ENCODE data around the gene METTL22.

The METTL22 gene

GRCh38 chr16:8621572-8622314 is at the start of gene METTL22:
Gene METTL22 (plus strand): TSS chr16:8621698. CDS start chr16:8625666, 3,968 bp downstream.
- DNase-seq: peak; percentile 13

GRCh38 chr16:8572063-8572918 is 49.2 kb upstream of the METTL22 start:
- DNase-seq: no peak

- DNase-seq: no peak
Observed at GRCh38 chr16:8572919-8573724, 48.4 kb upstream of the METTL22 start.

GRCh38 chr16:8575399-8575798 is 46.1 kb upstream of the METTL22 start:
- DNase-seq: no peak

GRCh38 chr16:8576141-8577004 is 45.1 kb upstream of the METTL22 start:
- no peak for DNase-seq

- no peak for DNase-seq
Observed at GRCh38 chr16:8577678-8578304, 43.7 kb upstream of the METTL22 start.

GRCh38 chr16:8579559-8579958 is 41.9 kb upstream of the METTL22 start:
- no peak for DNase-seq

GRCh38 chr16:8581831-8582580 is 39.5 kb upstream of the METTL22 start:
- DNase-seq: no peak

GRCh38 chr16:8583199-8583598 is 38.3 kb upstream of the METTL22 start:
- no peak for DNase-seq

GRCh38 chr16:8583732-8584131 is 37.8 kb upstream of the METTL22 start:
- no peak for DNase-seq

GRCh38 chr16:8585041-8585440 is 36.5 kb upstream of the METTL22 start:
- no peak for DNase-seq

- DNase-seq: no peak
Observed at GRCh38 chr16:8585857-8586256, 35.6 kb upstream of the METTL22 start.

GRCh38 chr16:8587065-8587464 is 34.4 kb upstream of the METTL22 start:
- DNase-seq: no peak

GRCh38 chr16:8588682-8589056 is 32.8 kb upstream of the METTL22 start:
- DNase-seq: no peak

- no peak for DNase-seq
Observed at GRCh38 chr16:8589057-8589899, 32.2 kb upstream of the METTL22 start.

- no peak for DNase-seq
Observed at GRCh38 chr16:8589900-8590688, 31.4 kb upstream of the METTL22 start, which contains the start of gene TMEM114. Gene TMEM114 (minus strand): TSS chr16:8590511. CDS start chr16:8589838, 673 bp downstream.

- DNase-seq: no peak
Observed at GRCh38 chr16:8590811-8591210, 30.7 kb upstream of the METTL22 start.

- DNase-seq: no peak
Observed at GRCh38 chr16:8591451-8591850, 30.0 kb upstream of the METTL22 start.

- no peak for DNase-seq
Observed at GRCh38 chr16:8594149-8594666, 27.3 kb upstream of the METTL22 start.

All from NCI-H2081 treated with DMSO at 0.1 percent for 48 hours (cell line).